Lower leg skin (tissue), 3 donors: ENCODE measurements around the gene FHAD1.

Source experiments
- CTCF ChIP-seq, 3 donors: fragments of 450-650 bp; IDR thresholded peaks; one replicate each; pipeline ENCODE4 v1.5.1; 2016; ENCODE audit warnings: antibody characterized with exemption in 3 of 3, mild to moderate bottlenecking in 3 of 3, moderate library complexity in 2 of 3
- POLR2A ChIP-seq, 2 donors: fragments of 450-650 bp; IDR thresholded peaks; one replicate each; pipeline ENCODE4 v1.6.1; 2016 to 2017; ENCODE audit warnings: antibody characterized with exemption in 2 of 2, mild to moderate bottlenecking in 1 of 2, moderate library complexity in 1 of 2

GRCh38 chr1:15261155-15262002 is 14.4 kb downstream of the FHAD1 start:
- no peak for TF ChIP-seq CTCF (IDR thresholded peaks at IDR 0.05)
- no peak for TF ChIP-seq POLR2A (IDR thresholded peaks at IDR 0.05)
